PC-3 (cell line): ENCODE results near the gene ATP5MG. TPM values are rescaled to one million over a fixed set of nuclear protein-coding genes. Genes with fewer than 3 reads are reported as not detected.

Experiments used
- ATAC-seq: fragments of 200-7000 bp; cut with Tn5 transposase; 2 replicates; pipeline ENCODE4 v1.9.1; 2020; ENCODE audit warnings: mild to moderate bottlenecking, moderate library complexity
- BruUV-seq: library from RNA; stranded (reverse); fragments of 400-500 nt; replicated peaks from 2 replicates; lab custom pipeline; 2021; lab: Mats Ljungman, UMichigan
- CTCF ChIA-PET: fragments of 300-600 bp; sonication (Branson Sonifier 250); formaldehyde crosslinking; loops from one replicate; lab custom pipeline; 2022; ENCODE audit warnings: antibody characterized with exemption; lab: Charles Lee
- POLR2A ChIA-PET: fragments of 300-600 bp; sonication (Branson Sonifier 250); formaldehyde crosslinking; loops from one replicate; lab custom pipeline; 2022; ENCODE audit warnings: antibody characterized with exemption; ENCODE audit not compliant: unreplicated experiment; lab: Charles Lee
- DNase-seq: peaks from one replicate; pipeline ENCODE4 v3.0.0-alpha.2; 2015
- H2AFZ ChIP-seq: fragments of 300-600 bp; sonication (generic); 2 replicates; pipeline ENCODE4 v1.6.0; 2016; ENCODE audit warnings: antibody characterized with exemption, low read length
- H3F3A ChIP-seq: fragments of 300-600 bp; sonication (generic); one replicate; pipeline ENCODE4 v1.6.0; 2017; ENCODE audit warnings: antibody characterized with exemption, low read length, control low read depth, mild to moderate bottlenecking; ENCODE audit not compliant: unreplicated experiment
- H3K27ac ChIP-seq: fragments of 300-600 bp; sonication (generic); 2 replicates; pipeline ENCODE4 v1.5.1; 2016; ENCODE audit warnings: mild to moderate bottlenecking, low read length
- H3K27me3 ChIP-seq: fragments of 300-600 bp; sonication (generic); 2 replicates; pipeline ENCODE4 v1.6.1; 2016; ENCODE audit warnings: low read length, mixed read lengths
- H3K36me3 ChIP-seq: fragments of 300-600 bp; sonication (generic); 2 replicates; pipeline ENCODE4 v1.6.1; 2016; ENCODE audit warnings: low read depth, mixed run types, low read length, mixed read lengths
- H3K4me1 ChIP-seq: fragments of 300-600 bp; sonication (generic); 2 replicates; pipeline ENCODE4 v1.5.1; 2016; ENCODE audit warnings: low read length; ENCODE audit not compliant: insufficient read depth
- H3K4me2 ChIP-seq: fragments of 300-600 bp; sonication (generic); 2 replicates; pipeline ENCODE4 v1.6.0; 2016; ENCODE audit warnings: low read length
- H3K4me3 ChIP-seq: fragments of 300-600 bp; sonication (generic); 2 replicates; pipeline ENCODE4 v1.5.1; 2016; ENCODE audit warnings: mild to moderate bottlenecking, low read length, mixed read lengths
- H3K79me2 ChIP-seq: fragments of 300-600 bp; sonication (generic); 2 replicates; pipeline ENCODE4 v1.6.1; 2017; ENCODE audit warnings: low read length, mixed read lengths
- H3K9ac ChIP-seq: fragments of 300-600 bp; sonication (generic); 2 replicates; pipeline ENCODE4 v1.6.0; 2016; ENCODE audit warnings: mild to moderate bottlenecking, low read length
- H3K9me2 ChIP-seq: fragments of 300-600 bp; sonication (generic); replicated peaks from 2 replicates; pipeline ENCODE4 v1.6.1; 2016; ENCODE audit warnings: mixed run types, low read length, mixed read lengths
- H3K9me3 ChIP-seq: fragments of 300-600 bp; sonication (generic); 2 replicates; pipeline ENCODE4 v1.6.1; 2016; ENCODE audit warnings: low read length, mixed read lengths
- H4K20me1 ChIP-seq: fragments of 300-600 bp; sonication (generic); 2 replicates; pipeline ENCODE4 v1.6.1; 2016; ENCODE audit warnings: low read length, mixed read lengths
- EZH2 ChIP-seq: fragments of 300-600 bp; sonication (generic); IDR thresholded peaks from one replicate; pipeline ENCODE4 v1.6.1; 2017; ENCODE audit warnings: antibody characterized with exemption, mild to moderate bottlenecking, low read length; ENCODE audit not compliant: unreplicated experiment
- EZH2phosphoT487 ChIP-seq: fragments of 300-600 bp; sonication (generic); IDR thresholded peaks from 2 replicates; pipeline ENCODE4 v1.6.1; 2018; ENCODE audit warnings: mild to moderate bottlenecking, antibody characterized with exemption, low read length, borderline replicate concordance
- intact Hi-C: fragments of 100-400 bp; cut with micrococcal nuclease; formaldehyde crosslinking; loops from 2 replicates; pipeline ENCODE4 v1.9.0; 2023
- total RNA-seq: library from RNA; depleted of rRNA; stranded (reverse); fragments of >200 nt; gene quantifications from 2 replicates; pipeline ENCODE4 v1.2.3, GENCODE V29; 2014
- TF ChIP-seq, protein P1 (sequence below): fragments of 300-600 bp; sonication (generic); conservative IDR thresholded peaks from 2 replicates; pipeline ENCODE4 v1.5.1; 2017; ENCODE audit warnings: antibody characterized with exemption, low read depth, mild to moderate bottlenecking, low read length

Gene ATP5MG
- total RNA-seq, 1 experiment from 2014 or later: 375 TPM

DNA sequence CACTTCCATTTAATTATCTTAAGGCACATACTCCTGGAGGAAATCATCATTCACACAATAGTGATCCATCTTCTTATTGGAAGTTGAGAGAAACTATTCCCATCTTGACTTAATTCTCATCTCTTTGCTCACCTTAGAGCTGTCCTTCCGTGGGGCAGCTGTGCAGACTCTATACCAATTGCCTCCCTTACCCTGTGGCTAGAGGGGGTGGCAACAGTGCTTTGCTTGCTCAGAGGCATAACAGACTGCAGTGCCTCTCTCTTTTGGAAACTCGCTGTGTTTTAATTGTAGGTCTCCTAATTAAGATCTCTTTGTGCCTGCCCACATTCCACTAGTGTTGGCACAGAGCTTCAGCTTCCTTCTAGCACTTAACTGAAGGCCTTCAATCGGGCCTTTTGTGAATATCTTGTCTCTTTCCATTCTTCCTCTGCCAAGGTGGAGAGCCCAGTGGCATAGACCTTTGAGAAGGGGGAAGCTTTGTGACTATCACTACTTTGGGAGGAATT, 40.4 kb downstream of the ATP5MG start:
- TF ChIP-seq, protein P1, sequence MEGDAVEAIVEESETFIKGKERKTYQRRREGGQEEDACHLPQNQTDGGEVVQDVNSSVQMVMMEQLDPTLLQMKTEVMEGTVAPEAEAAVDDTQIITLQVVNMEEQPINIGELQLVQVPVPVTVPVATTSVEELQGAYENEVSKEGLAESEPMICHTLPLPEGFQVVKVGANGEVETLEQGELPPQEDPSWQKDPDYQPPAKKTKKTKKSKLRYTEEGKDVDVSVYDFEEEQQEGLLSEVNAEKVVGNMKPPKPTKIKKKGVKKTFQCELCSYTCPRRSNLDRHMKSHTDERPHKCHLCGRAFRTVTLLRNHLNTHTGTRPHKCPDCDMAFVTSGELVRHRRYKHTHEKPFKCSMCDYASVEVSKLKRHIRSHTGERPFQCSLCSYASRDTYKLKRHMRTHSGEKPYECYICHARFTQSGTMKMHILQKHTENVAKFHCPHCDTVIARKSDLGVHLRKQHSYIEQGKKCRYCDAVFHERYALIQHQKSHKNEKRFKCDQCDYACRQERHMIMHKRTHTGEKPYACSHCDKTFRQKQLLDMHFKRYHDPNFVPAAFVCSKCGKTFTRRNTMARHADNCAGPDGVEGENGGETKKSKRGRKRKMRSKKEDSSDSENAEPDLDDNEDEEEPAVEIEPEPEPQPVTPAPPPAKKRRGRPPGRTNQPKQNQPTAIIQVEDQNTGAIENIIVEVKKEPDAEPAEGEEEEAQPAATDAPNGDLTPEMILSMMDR: no peak
- TF ChIP-seq EZH2phosphoT487 (no peak), EZH2 (no peak)
- ChIA-PET CTCF (no interaction called here), POLR2A (no interaction called here)
- ATAC-seq: no peak
- Histone ChIP-seq H3F3A (no peaks in the 10 kb centered on the region), H2AFZ (no peak overlapping the region), H3K9me3 (no peaks in the 10 kb centered on the region), H3K4me2 (0 out of 2 replicates have a peak overlapping the region, but pooled peaks have one; percentile 4), H3K27me3 (no peaks in the 10 kb centered on the region), H3K79me2 (peaks cover 99% of the 10 kb centered on the region), H3K4me1 (peaks cover 26% of the 10 kb centered on the region), H3K27ac (no peak overlapping the region), H3K4me3 (no peak overlapping the region), H3K9ac (no peak overlapping the region), H3K36me3 (peaks cover 7% of the 10 kb centered on the region; the same call in 1 of the 2 replicates), H4K20me1 (peaks cover 60% of the 10 kb centered on the region), H3K9me2 (no peaks in the 10 kb centered on the region)
- no TSS peak for BruUV-seq
- DNase-seq: no peak
- intact Hi-C loops: no loop called here

DNA sequence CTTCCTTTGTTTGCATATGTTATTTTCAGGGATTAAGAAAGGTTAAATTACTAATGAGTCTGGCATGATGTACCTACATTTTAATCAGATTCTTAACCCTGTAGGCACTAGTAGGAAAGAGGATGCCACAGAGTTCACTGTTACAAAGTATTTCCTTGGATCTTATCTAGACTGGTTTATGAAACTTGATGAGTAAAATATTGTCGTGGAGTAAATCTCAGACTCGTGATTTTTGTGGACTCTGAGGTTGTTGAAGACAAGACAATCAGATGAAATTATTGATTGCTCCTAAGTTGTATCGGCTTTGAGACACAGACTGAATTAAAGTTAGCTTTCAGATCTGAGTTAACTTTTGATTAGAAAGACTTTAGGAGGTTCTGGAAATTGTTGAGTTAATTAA, 40.9 kb downstream of the ATP5MG start:
- Histone ChIP-seq H3K27me3 (no peaks in the 10 kb centered on the region), H4K20me1 (peaks cover 60% of the 10 kb centered on the region), H3K9me2 (no peaks in the 10 kb centered on the region), H3K4me2 (0 out of 2 replicates have a peak overlapping the region, but pooled peaks have one; percentile 4), H3K9ac (no peak overlapping the region), H3K4me1 (peaks cover 26% of the 10 kb centered on the region), H3K9me3 (no peaks in the 10 kb centered on the region), H2AFZ (no peak overlapping the region), H3F3A (no peaks in the 10 kb centered on the region), H3K4me3 (no peak overlapping the region), H3K36me3 (peaks cover 7% of the 10 kb centered on the region; the same call in 1 of the 2 replicates), H3K79me2 (peaks cover 99% of the 10 kb centered on the region), H3K27ac (no peak overlapping the region)
- no peak for TF ChIP-seq EZH2phosphoT487
- TF ChIP-seq, protein P1: no peak
- no peak for TF ChIP-seq EZH2
- ATAC-seq (no peak), DNase-seq (peak; percentile 2)
- ChIA-PET POLR2A (no interaction called here), CTCF (no interaction called here)
- no TSS peak for BruUV-seq
- intact Hi-C loops: no loop called here

DNA sequence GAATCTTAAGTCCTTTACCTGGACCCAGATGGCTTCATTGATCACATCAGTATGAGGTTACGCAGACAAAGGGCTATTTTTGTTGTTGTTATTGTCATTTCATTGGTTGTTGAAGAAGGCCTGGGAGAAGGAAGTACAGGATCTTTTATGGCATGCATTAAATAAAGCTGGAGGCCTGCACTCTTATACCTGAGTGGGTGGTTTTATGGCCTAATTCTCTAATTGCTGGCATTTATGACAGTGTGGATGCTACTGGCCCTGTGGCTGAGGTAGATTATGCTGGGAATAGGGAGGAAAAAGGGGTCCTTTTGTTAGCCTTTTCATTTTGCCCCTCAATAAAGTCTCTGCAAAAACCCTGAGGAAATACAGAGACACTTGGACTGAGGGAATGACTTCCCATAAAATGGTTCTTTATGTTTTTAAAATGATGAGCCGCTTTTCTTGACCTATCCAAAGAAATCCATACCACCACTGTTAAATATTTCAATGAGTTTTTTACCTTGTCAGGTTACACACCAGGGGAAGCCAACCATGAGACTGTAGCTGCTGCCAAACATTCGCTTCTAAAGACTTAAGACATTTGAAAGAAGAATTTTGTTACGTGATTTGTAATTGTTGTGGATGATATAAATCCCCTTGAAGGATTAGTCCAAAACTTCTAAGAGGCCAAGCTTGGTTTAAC, 41.6 kb downstream of the ATP5MG start:
- Histone ChIP-seq H3K27me3 (no peaks in the 10 kb centered on the region), H2AFZ (no peak overlapping the region), H4K20me1 (peaks cover 55% of the 10 kb centered on the region), H3K36me3 (peaks cover 10% of the 10 kb centered on the region; the same call in 1 of the 2 replicates), H3K9me2 (no peaks in the 10 kb centered on the region), H3K4me3 (no peak overlapping the region), H3K79me2 (peaks cover 99% of the 10 kb centered on the region), H3K9ac (no peak overlapping the region), H3K4me1 (peaks cover 26% of the 10 kb centered on the region), H3K9me3 (no peaks in the 10 kb centered on the region), H3F3A (no peaks in the 10 kb centered on the region), H3K27ac (no peak overlapping the region), H3K4me2 (no peak overlapping the region)
- no TSS peak for BruUV-seq
- intact Hi-C loops: no loop called here
- ChIA-PET POLR2A (no interaction called here), CTCF (no interaction called here)
- DNase-seq: no peak
- no peak for TF ChIP-seq EZH2
- TF ChIP-seq EZH2phosphoT487: no peak
- TF ChIP-seq, protein P1: no peak
- ATAC-seq: no peak
